CD4-positive, alpha-beta T cell treated with Interleukin-12 subunit alpha and Interleukin-12 subunit beta, for 1 hour (primary cell): ENCODE results near the gene TNNI3K.

Source experiments
- DNase-seq: peaks from one replicate; pipeline ENCODE4 v3.0.0-alpha.2; 2020

TNNI3K gene

DNA sequence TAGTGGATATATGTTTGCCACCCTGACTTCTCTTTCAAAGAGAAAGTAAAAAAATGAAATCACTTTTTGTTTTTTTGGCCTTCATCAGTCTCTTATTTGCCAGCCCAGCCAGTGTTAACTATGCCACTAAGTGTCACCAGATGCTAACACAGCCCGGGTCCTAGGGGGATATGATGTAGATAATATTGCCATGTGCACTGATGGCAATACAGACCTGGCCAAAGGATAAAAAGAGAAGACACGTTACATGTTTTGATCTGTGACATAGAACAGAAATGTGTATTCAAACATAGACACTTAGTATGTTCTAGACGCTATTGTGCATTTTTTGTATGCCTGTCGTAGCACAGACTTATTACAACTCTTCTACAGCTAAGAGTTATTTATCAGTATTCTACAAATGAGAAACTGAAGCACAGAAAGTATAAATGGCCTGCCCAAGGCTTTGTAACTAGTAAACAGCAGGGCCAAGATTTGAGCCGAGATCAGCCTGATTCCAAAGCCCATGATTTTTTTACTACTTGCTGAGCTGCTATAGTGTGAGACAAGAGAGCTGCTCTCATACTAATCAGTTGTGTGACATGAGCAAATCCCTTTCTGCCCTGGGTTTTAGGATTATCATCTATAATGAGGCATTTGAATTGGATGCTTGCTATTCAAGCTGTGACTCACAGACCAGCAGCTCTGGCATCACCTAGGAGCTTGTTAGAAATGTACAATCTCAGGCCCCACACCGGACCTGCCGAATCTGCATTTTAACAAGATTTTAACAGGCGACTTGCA, 270.9 kb downstream of the TNNI3K start:
- DNase-seq = no peak

DNA sequence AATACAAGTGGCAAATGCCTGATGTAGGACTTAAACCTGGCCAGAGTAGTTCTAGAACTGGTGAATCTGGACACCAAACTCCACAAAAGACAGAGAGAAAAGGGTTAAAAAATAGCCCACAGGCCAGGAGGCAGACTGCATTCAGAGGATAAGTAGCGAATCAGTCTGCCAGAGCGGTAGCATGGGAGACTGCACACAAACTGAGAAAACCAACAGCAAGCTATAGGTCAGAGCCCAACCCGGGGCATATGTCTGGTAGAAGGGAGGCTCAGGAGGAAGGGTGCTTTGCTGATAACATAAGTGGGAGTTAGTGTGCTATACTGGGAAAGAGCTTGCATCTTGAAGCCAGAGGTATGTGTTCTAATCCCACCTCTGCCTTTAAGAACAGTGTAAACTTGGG, 273.3 kb downstream of the TNNI3K start:
- no peak for DNase-seq

DNA sequence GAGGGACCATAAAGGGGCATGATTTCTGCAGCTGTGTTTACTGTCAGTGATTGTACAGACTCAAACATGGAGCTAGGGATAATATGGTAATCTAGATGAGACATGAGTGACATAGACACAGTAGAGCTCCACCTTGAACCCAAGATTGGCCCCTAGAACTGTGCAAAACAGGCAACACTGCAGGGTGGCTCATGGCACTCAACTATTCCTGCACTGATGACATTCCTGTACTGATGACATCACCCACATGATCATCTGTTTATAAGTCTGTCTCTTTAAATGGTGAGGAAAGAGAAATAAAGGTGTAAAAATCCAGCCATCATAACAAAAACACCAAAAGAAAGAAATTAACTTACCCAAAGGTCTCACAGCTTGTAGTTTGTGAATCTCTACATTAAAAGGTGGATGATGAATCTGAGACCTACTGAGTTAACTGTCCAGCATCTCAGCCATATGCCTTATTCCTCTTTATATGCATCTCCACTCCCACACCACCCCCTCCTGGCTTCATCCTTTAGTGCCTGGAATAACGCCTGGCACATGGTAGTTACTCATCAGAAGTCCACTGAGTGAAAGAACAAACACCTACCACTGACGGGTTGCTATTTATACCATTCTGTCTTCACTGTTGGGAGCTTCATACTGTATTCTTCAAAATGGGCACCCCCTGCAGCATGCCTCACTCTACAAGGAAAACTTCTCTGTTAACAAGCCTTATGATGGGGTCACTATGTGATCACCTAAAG, 277.2 kb downstream of the TNNI3K start, which contains the start of gene LRRC53:
LRRC53 (minus strand) TSS at position 442 of the 746 bp plus-strand sequence. CDS start 29,262 bp downstream, outside the sequence.
- DNase-seq = no peak

DNA sequence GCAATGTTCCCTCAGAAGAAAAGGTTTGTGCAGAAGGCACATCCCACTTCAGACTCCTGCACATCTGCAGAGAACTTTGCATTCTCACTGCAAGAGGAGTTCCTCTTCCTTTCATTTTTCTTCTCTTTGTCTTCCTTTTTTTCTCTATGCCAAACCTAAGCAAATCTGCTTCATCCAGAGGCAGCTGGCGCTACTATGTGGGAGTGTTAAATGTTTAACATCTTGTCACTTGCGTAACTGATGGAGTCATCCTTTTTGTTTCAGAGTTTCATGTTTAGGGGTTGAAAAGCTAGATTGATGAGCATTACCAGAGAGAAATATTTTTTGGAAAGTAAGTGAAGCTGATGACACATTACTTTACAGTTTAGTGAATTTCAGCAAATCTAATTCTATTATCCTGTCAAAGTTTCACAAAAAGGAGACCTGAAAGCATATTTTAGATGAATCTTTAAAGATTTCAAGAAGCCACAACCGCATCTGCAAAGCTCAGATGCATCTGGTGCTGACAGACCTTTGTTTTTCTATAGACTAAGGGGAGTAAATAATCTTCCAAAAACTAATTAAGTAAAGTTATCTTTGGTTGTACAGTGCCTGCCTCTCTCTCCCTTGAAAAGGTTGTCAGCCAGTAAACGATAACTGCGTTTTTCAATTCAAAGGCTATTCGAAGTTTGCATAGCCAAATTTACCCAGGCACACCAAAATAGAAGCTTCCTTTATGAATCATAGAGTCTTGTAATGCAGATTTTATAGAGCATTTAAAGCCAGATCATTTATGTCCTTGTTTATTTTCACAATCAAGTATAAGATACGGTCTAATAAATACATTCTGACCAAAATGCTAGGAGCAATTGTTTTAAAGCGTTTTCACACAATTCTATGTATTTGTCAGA, 278.5 kb downstream of the TNNI3K start:
- no peak for DNase-seq

DNA sequence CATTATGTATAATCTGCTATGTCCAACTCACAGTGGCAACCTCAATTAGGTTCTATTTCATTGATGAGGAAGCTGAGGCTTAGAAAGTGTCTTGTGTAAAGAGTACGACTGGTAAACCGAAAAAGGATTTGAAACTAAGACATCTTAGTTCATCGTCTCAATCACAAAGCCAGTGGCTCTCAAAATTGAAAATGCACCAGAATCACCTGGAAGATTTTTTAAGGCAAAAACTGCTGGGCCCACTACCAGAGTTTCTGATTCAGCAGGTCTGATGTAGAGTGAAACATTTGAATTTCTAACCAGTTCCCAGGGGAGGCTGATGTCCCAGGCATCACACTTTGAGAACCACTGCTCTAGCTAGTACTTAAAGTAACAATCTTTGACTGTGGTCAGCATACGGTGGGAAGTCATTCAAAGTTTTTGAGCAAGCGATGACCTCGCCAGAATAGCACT, 282.4 kb downstream of the TNNI3K start:
- DNase-seq = no peak

DNA sequence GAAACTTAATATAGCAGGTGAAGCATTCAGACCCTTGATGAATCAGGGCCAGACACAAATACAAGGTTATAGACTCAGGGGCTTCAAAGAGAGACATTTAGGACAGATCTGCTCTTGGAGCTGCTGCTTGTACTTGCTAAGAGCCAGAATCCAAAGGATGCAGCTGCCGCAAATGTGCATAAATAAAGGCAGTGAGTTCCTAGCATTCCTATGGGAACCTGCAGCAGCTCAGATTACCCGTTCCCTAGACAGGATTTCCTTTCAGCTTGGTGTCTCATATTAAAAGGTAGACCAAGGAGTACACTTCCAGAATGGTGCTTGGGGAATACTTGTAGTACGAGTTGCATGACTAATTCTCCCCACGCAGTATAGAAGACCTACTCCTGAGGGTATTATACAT, 287.0 kb downstream of the TNNI3K start:
- DNase-seq = no peak

DNA sequence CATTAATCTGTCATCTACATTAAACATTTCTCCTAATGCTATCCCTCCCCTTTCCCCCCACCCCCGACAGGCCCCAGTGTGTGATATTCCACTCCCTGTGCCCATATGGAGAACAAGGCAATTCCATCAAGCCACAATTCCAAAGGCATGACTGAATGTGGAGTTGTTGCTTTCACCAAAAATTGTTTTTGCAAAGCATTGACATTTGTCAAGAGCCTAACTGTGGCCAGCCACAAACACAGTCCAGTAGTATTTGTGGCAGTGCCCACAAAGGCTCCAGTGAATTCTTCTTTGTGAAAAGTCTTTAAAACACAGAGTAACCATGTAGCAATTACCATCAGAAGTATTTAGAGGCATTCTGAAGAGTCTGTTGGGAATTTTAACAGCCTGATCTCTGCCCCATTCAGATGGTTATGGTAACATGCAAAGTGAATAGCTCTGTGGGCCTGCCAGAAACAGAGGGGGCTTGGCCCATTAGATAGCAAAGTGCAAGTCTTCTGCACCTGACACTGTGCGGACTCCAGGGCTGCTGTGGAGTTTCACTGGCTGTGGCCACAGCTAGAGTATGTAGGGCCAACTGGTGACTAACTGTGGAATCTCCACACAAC, 288.8 kb downstream of the TNNI3K start:
- DNase-seq = no peak

DNA sequence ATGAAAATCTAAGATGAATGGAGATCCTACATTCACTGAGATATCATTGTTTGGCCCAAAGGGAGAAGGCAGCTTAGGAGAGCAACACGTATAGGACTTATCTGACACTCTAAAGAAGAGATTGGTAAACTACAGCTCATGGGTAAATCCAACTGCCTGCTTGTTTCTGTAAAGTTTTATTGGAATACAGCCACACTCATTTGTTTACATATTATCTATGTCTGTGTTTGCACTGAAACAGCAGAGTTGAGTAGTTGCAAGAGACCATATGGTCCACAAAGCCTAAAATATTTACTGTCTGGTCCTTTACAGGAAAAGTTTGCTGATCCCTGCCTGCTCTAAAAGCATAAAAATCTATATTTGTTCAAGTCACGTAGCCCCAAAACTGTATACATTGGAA, 291.5 kb downstream of the TNNI3K start:
- no peak for DNase-seq

DNA sequence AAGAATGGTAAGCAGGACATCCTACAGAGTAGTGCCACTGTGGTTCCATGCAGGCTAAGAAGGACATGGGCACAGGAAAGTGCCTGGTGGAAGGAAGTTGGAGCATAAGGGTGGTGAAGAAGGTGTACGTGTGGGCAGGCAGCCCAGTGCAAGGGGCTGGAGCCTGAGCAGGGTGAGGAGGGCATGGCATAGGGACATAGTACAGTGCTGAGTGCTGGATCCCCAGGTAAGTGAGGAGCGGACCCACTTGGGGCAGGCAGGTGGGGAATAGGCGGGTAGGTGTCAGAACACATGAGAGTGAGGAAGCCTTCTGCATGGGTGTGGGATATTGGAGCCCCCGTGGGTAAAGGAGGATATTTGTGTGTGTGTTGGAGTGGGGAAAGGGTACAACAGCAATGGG, 292.9 kb downstream of the TNNI3K start:
- DNase-seq = no peak

DNA sequence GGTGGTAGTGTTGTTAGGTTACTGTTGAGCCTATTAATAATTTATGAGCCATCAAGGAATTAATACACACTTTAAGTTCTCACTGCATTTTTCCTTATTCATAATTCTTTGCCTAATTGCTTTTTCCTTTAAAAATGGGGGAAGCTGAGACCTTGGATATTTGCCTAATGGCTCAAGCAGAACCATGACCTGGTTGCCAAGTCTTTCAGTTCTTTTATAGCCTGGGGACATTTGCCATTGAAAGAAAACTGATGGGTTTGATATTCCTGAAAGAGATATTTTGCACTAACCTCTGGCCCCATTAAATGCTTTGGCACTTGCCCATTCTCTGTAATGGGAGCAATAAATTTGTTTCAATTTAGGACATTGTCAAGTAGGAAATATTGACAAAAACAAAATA, 295.7 kb downstream of the TNNI3K start:
- no peak for DNase-seq

DNA sequence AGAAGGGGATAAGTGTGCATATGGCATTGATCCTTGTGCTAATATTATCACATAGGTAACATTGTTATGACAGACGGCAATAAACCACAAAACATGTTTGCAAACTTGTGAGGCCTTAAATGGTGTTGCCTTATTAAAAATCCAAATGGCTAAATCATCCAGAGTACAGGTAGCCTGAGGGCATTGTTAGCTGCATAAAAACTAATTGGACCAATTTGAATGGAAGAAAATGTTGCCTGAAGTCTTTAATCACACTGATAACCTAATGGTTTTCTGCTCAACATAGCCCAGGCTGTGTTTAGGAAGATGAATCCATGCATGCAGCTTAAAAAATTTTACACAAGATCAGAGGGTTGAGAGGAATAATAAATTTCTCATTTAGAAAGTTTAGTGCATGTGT, 296.6 kb downstream of the TNNI3K start:
- no peak for DNase-seq

DNA sequence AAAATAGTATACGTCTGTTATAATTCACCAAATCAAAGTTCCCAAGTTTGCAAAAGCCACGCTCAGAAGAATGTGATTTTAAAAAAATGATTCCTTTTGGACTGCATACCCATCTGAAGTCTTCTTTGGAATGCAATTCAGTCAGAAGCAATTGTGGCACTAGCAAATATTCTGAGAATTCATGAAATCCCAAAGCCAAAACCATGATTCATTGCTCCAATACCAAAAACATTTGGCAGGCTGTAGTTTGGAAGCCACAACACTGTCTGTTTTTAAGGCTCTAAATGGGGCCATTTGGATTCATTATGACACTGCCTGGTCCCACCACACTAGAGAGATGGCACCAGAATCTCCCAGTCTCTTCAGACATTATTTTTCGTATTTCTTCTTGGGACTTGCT, 299.1 kb downstream of the TNNI3K start:
- DNase-seq = no peak

DNA sequence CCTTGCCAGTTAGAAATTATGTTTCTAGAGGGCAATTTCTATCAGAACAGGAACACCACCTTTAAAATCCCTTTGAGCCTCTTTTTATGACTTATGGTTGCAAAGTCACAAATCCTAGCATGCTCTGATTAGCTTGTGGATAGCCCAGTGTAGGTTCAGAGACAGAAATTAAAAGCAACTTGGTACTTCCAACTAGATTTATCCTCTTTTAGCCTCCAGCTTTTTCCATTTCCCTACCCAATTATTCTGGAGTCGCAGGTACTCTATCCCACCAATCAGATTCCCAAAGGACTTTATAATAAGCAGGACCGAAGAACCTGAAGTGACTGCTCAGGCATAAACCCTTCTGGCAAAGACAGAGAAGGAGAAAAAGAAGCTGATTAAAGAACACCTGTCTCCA, 310.6 kb downstream of the TNNI3K start:
- DNase-seq = no peak

DNA sequence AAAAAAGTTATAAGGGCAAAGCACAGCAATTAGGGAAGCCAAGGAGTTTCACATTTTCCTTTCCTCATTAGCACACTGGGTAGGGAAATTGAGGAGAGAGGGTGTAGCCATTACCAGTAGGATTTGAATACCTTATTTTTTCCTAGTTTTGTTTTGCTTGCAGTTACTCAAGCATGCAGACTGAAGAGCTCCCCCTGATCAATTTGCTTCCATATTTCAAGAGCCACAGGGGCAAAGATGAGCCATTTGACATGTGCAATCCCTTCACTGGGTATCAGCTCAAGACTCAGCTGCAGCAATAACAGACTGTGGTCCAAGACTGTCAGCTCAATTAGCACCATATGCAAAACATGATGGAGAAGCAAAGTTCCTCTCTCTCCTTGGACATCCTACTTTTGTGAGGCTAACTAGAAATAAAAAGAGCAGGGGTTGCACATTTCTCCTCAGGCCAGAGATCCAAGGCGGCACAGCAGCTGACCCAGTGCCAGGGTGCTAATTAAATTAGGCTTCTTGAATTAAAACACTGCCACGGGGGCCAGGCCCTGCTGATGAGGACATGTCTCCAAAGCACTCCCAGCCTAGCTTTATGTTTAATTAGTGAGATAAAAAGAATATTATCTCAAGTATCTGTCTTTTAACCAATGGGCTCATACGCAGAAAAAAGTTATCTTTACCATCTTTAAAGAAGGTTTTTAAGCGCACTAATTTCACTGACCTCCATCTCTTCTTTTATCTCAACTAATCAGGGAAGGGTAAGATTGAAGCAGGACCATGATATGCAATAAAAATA, 314.0 kb downstream of the TNNI3K start:
- DNase-seq = no peak

DNA sequence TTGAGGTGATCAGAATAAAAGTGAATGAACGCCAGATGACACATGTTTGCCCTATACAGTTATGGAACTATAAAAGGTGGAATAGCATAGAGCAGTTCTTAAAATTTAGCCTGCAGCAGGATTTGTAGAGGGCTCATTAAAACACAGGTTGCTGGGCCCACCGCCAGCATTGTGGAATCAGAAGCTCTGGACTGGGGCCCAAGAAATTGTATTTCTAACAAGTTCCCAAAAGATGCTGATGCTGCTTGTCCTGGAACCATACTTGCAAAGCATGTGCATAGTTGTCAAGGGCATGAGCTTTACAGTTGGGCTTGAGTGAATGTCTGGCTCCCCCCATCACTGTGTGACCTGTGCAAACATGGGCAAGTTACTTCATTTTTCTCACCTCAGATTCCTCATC, 314.7 kb downstream of the TNNI3K start:
- DNase-seq = no peak

DNA sequence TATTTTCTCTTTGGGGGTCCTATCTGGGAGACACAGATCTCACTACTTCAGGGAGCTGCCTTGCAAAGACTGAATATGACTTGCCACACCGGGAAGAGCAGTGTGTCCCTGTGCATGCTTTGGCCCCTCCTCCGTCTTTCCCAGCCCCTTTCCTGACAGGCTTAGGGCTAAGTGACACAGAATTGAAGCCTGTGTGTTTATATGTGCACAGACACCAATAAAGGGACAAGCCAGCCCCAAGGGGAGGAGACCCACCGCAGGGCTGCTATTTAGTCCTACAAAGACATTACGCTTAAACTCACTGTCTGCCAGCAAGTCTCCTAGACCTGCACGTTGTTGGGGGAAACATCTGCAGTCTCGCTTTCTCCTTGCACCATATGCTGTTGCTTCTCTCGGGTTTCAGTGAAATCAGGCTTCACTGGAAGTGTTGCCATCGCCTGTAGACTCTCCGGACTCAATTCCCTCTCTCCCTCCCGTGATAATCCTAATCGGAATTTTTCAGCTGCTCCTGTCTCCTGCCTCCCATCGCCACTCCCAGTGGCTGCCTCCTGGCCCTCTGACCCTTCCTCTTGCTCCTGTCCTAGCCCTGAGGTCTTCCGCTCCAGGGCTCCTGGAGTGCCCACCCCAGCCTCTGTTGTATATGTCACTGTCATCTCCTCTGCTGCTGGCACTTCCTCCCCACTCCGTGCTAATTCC, 335.8 kb downstream of the TNNI3K start:
- DNase-seq = no peak

DNA sequence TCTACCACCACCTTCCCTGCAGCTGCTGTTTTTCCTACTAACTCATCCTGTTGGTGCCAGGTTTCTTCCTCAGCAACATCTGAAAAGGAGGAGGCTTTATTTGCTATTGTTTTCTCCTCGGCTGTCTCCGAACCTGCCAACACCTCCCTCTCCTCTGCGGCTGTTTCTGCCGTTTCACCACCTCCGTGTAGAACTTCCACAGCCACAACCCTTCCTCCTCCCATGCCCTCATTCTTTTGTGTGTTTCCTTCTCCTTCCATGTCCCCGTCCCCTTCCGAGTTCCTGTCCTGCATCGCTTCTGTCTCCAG, 336.3 kb downstream of the TNNI3K start:
- no peak for DNase-seq

DNA sequence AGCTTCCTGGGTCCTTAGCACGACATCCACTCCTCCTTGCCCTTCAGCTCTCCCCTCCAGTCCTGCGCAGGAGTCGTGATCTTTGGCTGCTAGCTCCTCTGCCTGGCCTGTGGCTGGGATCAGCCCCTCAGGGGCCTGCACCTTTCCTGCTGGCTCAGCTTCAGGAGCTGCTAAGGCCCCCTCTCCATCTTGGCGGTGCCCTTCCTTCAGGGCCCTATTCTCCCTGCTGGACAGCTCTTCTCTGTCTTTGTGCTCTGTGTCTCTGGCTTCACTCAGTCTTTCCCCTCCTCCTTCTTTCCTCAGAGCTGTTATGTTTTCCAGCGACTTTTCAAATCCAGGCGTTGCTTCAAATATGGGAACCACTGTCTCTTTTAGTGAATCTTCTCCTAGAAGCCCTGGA, 336.7 kb downstream of the TNNI3K start:
- DNase-seq = no peak

DNA sequence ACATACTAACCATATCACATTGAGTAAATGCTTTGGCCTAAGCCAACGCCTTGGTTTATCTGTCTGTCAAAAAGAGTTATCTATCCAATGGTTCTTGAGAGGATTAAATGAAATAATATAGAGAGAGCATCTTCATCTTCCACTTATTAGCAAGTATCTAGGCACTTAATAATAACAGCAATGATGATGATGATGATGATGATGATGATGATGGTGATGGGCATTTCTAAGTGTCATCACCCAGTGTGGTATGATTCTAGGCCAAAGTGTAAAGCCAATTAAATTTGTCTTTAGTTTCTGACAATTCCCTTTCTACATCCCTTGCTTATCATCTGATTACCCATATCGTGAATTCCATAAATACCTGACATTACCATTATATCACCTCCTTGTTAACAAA, 342.9 kb downstream of the TNNI3K start:
- DNase-seq = no peak

DNA sequence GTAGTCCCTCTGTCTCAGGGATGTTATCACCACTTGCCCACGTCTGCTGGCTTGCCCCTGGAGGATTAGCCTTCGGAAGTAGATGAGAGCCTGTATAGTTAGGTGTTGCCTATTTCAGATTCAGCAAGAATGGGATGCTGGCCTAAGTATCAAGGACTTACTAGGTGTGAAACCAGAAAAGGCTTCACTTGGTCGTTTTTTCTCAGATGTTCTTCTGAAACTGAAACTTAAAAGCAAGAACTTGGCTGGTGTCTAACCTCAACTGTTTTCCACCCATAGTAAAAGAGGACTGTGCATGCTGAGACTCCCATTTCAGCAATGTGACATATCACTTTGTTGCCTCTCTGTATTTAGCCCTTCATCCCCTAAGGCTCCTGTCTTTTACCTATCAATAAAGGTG, 344.2 kb downstream of the TNNI3K start:
- DNase-seq = peak; percentile 1

DNA sequence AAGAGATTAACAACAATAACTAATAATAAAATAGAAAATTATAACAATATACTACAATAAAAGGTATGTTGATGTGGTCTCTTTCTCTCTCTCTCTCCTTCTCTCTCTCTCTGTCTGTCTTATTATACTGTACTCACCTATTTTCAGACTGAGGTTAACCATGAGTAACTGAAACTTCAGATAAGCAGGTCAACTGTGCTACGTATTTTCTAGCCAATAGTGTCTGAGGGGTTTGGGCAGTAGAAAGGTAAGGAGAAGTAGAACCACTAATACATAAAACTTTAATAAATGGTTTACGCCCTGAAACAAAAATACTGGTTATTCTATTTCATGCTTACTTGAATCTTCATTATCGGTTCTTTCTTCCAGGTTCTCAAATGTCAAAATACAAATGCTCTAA, 348.2 kb downstream of the TNNI3K start:
- DNase-seq = no peak

DNA sequence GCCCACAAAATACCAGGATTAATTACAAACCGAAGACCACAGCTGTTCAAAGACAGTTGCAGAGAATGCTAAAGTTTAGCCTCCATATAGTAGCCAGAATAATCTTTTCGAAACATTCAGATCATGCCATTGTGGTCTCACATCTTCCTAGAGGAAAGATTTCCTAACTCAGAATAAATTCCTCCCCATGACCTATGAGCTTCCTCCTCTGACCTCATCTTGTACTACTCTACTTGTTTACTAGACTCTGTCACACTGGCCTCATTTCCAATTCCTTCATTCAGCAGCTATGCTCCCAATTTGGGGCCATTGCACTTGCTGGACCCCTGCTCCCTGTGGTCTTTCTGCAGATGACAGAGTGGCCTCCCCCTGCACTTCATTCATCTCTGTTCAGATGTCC, 349.0 kb downstream of the TNNI3K start:
- no peak for DNase-seq
